GM12892 (cell line): ENCODE results near the gene ZNF577.
A peak's percentile ranks its signal among the peaks of the same experiment; 100 is the strongest.

ENCODE experiments used
- DNase-seq: peaks from one replicate; pipeline ENCODE4 v3.0.0; 2011; ENCODE audit not compliant: insufficient read length
- FAIRE-seq: peaks from 2 replicates; lab custom pipeline; 2011; peaks lifted over from hg19 to GRCh38; lab: Jason Lieb, UNC
- POLR2A ChIP-seq: IDR thresholded peaks from 2 replicates; pipeline ENCODE4 v1.6.1; 2011; ENCODE audit warnings: low read depth, low read length, control low read depth
- POLR2AphosphoS5 ChIP-seq: IDR thresholded peaks from 2 replicates; pipeline ENCODE4 v1.6.1; 2011; ENCODE audit warnings: low read depth, low read length, control low read depth
- TAF1 ChIP-seq: IDR thresholded peaks from 2 replicates; pipeline ENCODE4 v1.6.1; 2011; ENCODE audit warnings: low read depth, mild to moderate bottlenecking, control low read depth, low read length, borderline replicate concordance

The ZNF577 gene

GRCh38 chr19:51905206-51905605, 17.5 kb upstream of the ZNF577 start:
- no peak for FAIRE-seq
- TF ChIP-seq POLR2A (no peak), TAF1 (0 out of 2 replicates have a peak, but pooled peaks have one; percentile 3)
- no peak for DNase-seq

- DNase-seq (peak; percentile 56), FAIRE-seq (peak; percentile 60)
- TF ChIP-seq TAF1, result 0 out of 2 replicates have a peak, but pooled peaks have one; percentile 10
- TF ChIP-seq POLR2AphosphoS5, result peak; percentile 49; the same call in 1 of the 2 replicates
- TF ChIP-seq POLR2A, result peak; percentile 63; the same call in 1 of the 2 replicates
Measured at GRCh38 chr19:51904331-51905165, 16.8 kb upstream of the ZNF577 start, which contains the start of gene ZNF649. Gene ZNF649 (minus strand): TSS chr19:51905017. CDS start chr19:51900107, 4,910 bp downstream.

- FAIRE-seq (no peak), DNase-seq (no peak)
- TF ChIP-seq TAF1, result no peak
- TF ChIP-seq POLR2AphosphoS5, result no peak
- TF ChIP-seq POLR2A, result no peak
Measured at GRCh38 chr19:51903192-51903591, 15.4 kb upstream of the ZNF577 start.

- no peak for TF ChIP-seq POLR2A
- TF ChIP-seq POLR2AphosphoS5, result no peak
- DNase-seq (no peak), FAIRE-seq (no peak)
Measured at GRCh38 chr19:51901860-51902259, 14.1 kb upstream of the ZNF577 start.

GRCh38 chr19:51891193-51891747, 3.5 kb upstream of the ZNF577 start:
- DNase-seq (no peak), FAIRE-seq (no peak)
- no peak for TF ChIP-seq POLR2A
- no peak for TF ChIP-seq POLR2AphosphoS5
- TF ChIP-seq TAF1, result no peak

- DNase-seq, result no peak
- TF ChIP-seq TAF1 (no peak), POLR2AphosphoS5 (no peak), POLR2A (no peak)
Measured at GRCh38 chr19:51889934-51890333, 2.2 kb upstream of the ZNF577 start.

GRCh38 chr19:51884713-51885112, 3.0 kb downstream of the ZNF577 start:
- no peak for DNase-seq
- no peak for TF ChIP-seq TAF1
- TF ChIP-seq POLR2A, result no peak
- TF ChIP-seq POLR2AphosphoS5, result no peak
- no peak for FAIRE-seq

More at GRCh38 chr19:51889934-51890333, 2.2 kb upstream of the ZNF577 start:
- FAIRE-seq, result no peak

- TF ChIP-seq POLR2AphosphoS5 (no peak), POLR2A (no peak), TAF1 (no peak)
- DNase-seq, result no peak
- no peak for FAIRE-seq
Measured at GRCh38 chr19:51882518-51882917, 5.2 kb downstream of the ZNF577 start.

GRCh38 chr19:51873097-51873496, 14.7 kb downstream of the ZNF577 start:
- DNase-seq (no peak), FAIRE-seq (no peak)
- TF ChIP-seq POLR2A, result no peak
- TF ChIP-seq TAF1, result no peak
- no peak for TF ChIP-seq POLR2AphosphoS5

- FAIRE-seq (no peak), DNase-seq (no peak)
- TF ChIP-seq POLR2AphosphoS5 (no peak), TAF1 (no peak), POLR2A (no peak)
Measured at GRCh38 chr19:51861870-51862622, 25.7 kb downstream of the ZNF577 start.

GRCh38 chr19:51837145-51837544, 50.6 kb downstream of the ZNF577 start:
- TF ChIP-seq POLR2AphosphoS5 (no peak), POLR2A (no peak), TAF1 (no peak)
- FAIRE-seq (no peak), DNase-seq (no peak)

- no peak for FAIRE-seq
- DNase-seq, result no peak
- no peak for TF ChIP-seq POLR2AphosphoS5
- no peak for TF ChIP-seq TAF1
- no peak for TF ChIP-seq POLR2A
Measured at GRCh38 chr19:51830274-51830673, 57.5 kb downstream of the ZNF577 start.
